BE2C (cell line): ENCODE results near the gene CNNM1.

Experiments used
- DNase-seq: peaks from one replicate; pipeline ENCODE4 v3.0.0-alpha.2; 2020
- H3K27me3 ChIP-seq: fragments of 250-450 bp; sonication (Bioruptor Pico); 2 replicates; pipeline ENCODE4 v1.5.1; 2020; ENCODE audit warnings: mild to moderate bottlenecking
- H3K36me3 ChIP-seq: fragments of 250-450 bp; sonication (Bioruptor Pico); 2 replicates; pipeline ENCODE4 v1.5.1; 2020; ENCODE audit warnings: mild to moderate bottlenecking
- H3K4me1 ChIP-seq: fragments of 250-450 bp; sonication (Bioruptor Pico); 2 replicates; pipeline ENCODE4 v1.5.1; 2020
- H3K4me3 ChIP-seq: 2 replicates; pipeline ENCODE4 v1.5.1; 2011; ENCODE audit warnings: low read depth, low read length
- H3K9me3 ChIP-seq: fragments of 250-450 bp; sonication (Bioruptor Pico); 2 replicates; pipeline ENCODE4 v1.5.1; 2020
- CTCF ChIP-seq: IDR thresholded peaks from 2 replicates; pipeline ENCODE4 v1.5.1; 2012; ENCODE audit warnings: mild to moderate bottlenecking, low read depth, low read length

Gene CNNM1

GRCh38 chr10:99360934-99361333 is 31.8 kb downstream of the CNNM1 start:
- H3K9me3 ChIP-seq = no peaks in the 10 kb centered on the region
- no peaks in the 10 kb centered on the region for H3K36me3 ChIP-seq
- H3K4me1 ChIP-seq = no peaks in the 10 kb centered on the region
- H3K4me3 ChIP-seq = no peak overlapping the region
- no peak for TF ChIP-seq CTCF
- no peaks in the 10 kb centered on the region for H3K27me3 ChIP-seq
- DNase-seq = no peak

GRCh38 chr10:99364125-99364524 is 35.0 kb downstream of the CNNM1 start:
- Histone ChIP-seq H3K9me3 (no peaks in the 10 kb centered on the region), H3K4me3 (no peak overlapping the region), H3K36me3 (no peaks in the 10 kb centered on the region), H3K4me1 (no peaks in the 10 kb centered on the region), H3K27me3 (no peaks in the 10 kb centered on the region; the same call in 1 of the 2 replicates)
- TF ChIP-seq CTCF = no peak
- no peak for DNase-seq

GRCh38 chr10:99365311-99365710 is 36.2 kb downstream of the CNNM1 start:
- no peak for DNase-seq
- no peaks in the 10 kb centered on the region for H3K36me3 ChIP-seq
- H3K9me3 ChIP-seq = no peaks in the 10 kb centered on the region
- TF ChIP-seq CTCF = no peak
- H3K4me1 ChIP-seq = no peaks in the 10 kb centered on the region
- H3K27me3 ChIP-seq = no peaks in the 10 kb centered on the region; the same call in 1 of the 2 replicates
- no peak overlapping the region for H3K4me3 ChIP-seq

GRCh38 chr10:99365736-99366135 is 36.6 kb downstream of the CNNM1 start:
- no peak for DNase-seq
- Histone ChIP-seq H3K4me3 (no peak overlapping the region), H3K9me3 (no peaks in the 10 kb centered on the region), H3K36me3 (no peaks in the 10 kb centered on the region), H3K27me3 (no peaks in the 10 kb centered on the region; the same call in 1 of the 2 replicates), H3K4me1 (no peaks in the 10 kb centered on the region)
- TF ChIP-seq CTCF = no peak

GRCh38 chr10:99366666-99367065 is 37.5 kb downstream of the CNNM1 start:
- Histone ChIP-seq H3K9me3 (no peaks in the 10 kb centered on the region), H3K4me1 (no peaks in the 10 kb centered on the region), H3K27me3 (no peaks in the 10 kb centered on the region; the same call in 1 of the 2 replicates), H3K4me3 (no peak overlapping the region), H3K36me3 (no peaks in the 10 kb centered on the region)
- TF ChIP-seq CTCF = no peak
- no peak for DNase-seq

GRCh38 chr10:99368646-99369045 is 39.5 kb downstream of the CNNM1 start:
- Histone ChIP-seq H3K27me3 (no peaks in the 10 kb centered on the region; the same call in 1 of the 2 replicates), H3K4me1 (no peaks in the 10 kb centered on the region), H3K36me3 (no peaks in the 10 kb centered on the region), H3K4me3 (no peak overlapping the region), H3K9me3 (no peaks in the 10 kb centered on the region)
- TF ChIP-seq CTCF = no peak
- no peak for DNase-seq
